ENCODE results near the gene ANKFN1.

Gene ANKFN1

GRCh38 chr17:56449176-56449575 is 295.9 kb downstream of the ANKFN1 start:
- no peak for FAIRE-seq

GRCh38 chr17:56451629-56452028 is 298.4 kb downstream of the ANKFN1 start:
- no peak for FAIRE-seq

- FAIRE-seq = no peak
Measured at GRCh38 chr17:56452461-56452860, 299.2 kb downstream of the ANKFN1 start.

- no peak for FAIRE-seq
Measured at GRCh38 chr17:56457501-56457900, 304.2 kb downstream of the ANKFN1 start.

- no peak for FAIRE-seq
Measured at GRCh38 chr17:56465886-56466285, 312.6 kb downstream of the ANKFN1 start.

- FAIRE-seq = no peak
Measured at GRCh38 chr17:56468840-56469239, 315.6 kb downstream of the ANKFN1 start.

GRCh38 chr17:56471696-56472095 is 318.4 kb downstream of the ANKFN1 start:
- no peak for FAIRE-seq

GRCh38 chr17:56475116-56475515 is 321.8 kb downstream of the ANKFN1 start:
- FAIRE-seq = no peak

- no peak for FAIRE-seq
Measured at GRCh38 chr17:56478836-56479447, 325.7 kb downstream of the ANKFN1 start.

GRCh38 chr17:56480501-56480900 is 327.2 kb downstream of the ANKFN1 start:
- FAIRE-seq = no peak

GRCh38 chr17:56481659-56482058 is 328.4 kb downstream of the ANKFN1 start:
- FAIRE-seq = no peak

GRCh38 chr17:56482229-56482628 is 329.0 kb downstream of the ANKFN1 start:
- no peak for FAIRE-seq

- no peak for FAIRE-seq
Measured at GRCh38 chr17:56486732-56487131, 333.5 kb downstream of the ANKFN1 start.

GRCh38 chr17:56488800-56489199 is 335.5 kb downstream of the ANKFN1 start:
- FAIRE-seq = no peak

GRCh38 chr17:56489980-56490379 is 336.7 kb downstream of the ANKFN1 start:
- FAIRE-seq = no peak

- FAIRE-seq = no peak
Measured at GRCh38 chr17:56495556-56495955, 342.3 kb downstream of the ANKFN1 start.

GRCh38 chr17:56497132-56497531 is 343.9 kb downstream of the ANKFN1 start:
- no peak for FAIRE-seq

- FAIRE-seq = no peak
Measured at GRCh38 chr17:56499799-56500388, 346.6 kb downstream of the ANKFN1 start.

- FAIRE-seq = no peak
Measured at GRCh38 chr17:56502120-56502654, 348.9 kb downstream of the ANKFN1 start.

- FAIRE-seq = no peak
Measured at GRCh38 chr17:56505154-56505756, 352.0 kb downstream of the ANKFN1 start.

- FAIRE-seq = no peak
Measured at GRCh38 chr17:56506349-56506748, 353.1 kb downstream of the ANKFN1 start.

- no peak for FAIRE-seq
Measured at GRCh38 chr17:56510554-56511342, 357.5 kb downstream of the ANKFN1 start.

- FAIRE-seq = no peak
Measured at GRCh38 chr17:56514264-56514663, 361.0 kb downstream of the ANKFN1 start.

GRCh38 chr17:56514899-56515298 is 361.6 kb downstream of the ANKFN1 start:
- no peak for FAIRE-seq
